M059J (cell line): ENCODE results near the gene KRR1. TPM values are rescaled to one million over a fixed set of nuclear protein-coding genes. Genes with fewer than 3 reads are reported as not detected.
"Not testable (repeated sequence)": the region's sequence is repeated elsewhere in the genome, so short reads cannot be mapped to it uniquely, and the experiment has no call there.

Experiments
- DNase-seq: peaks from one replicate; pipeline ENCODE4 v3.0.0-alpha.2; 2012; ENCODE audit warnings: low read depth
- total RNA-seq: library from RNA; depleted of rRNA; stranded (reverse); fragments of >200 nt; shearing (Covaris generic); gene quantifications from 2 replicates; pipeline ENCODE4 v1.2.3, GENCODE V29; 2014

KRR1 gene
- total RNA-seq, 1 experiment from 2014 or later = 47.1 TPM

DNA sequence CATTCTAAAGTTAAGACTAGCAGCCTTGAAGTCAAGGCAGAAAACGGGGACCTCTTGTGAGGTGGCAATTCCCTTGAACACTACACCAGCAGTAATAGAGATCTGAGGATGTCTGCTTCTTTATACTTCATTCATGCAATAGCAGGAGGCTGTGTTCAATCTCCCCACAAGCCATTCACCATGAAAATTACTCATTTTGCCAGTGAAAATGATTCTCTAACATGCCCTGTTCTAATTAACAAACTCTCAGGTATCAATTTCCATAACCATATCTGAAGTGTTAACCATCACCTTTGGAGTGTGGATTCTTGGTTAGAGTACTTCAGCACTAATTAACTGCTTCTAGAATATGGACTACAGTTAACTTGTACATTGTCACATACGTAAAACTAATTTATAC is 34.3 kb downstream of the KRR1 start:
- DNase-seq = no peak

DNA sequence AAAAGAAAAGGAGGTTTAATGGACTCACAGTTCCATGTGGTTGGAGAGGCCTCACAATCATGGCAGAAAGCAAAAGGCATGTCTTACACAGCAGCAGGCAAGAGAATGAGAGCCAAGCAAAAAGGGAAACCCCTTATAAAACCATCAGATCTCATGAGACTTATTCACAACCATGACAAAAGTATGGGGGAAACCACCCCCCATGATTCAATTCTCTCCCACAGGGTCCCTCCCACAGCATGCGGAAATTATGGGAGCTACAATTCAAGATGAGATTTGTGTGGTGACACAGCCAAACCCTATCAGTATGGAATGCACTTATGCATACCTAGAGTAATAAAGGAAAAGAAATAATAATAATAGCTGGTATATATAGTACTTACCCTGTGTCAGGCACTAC is 35.3 kb downstream of the KRR1 start:
- no peak for DNase-seq

DNA sequence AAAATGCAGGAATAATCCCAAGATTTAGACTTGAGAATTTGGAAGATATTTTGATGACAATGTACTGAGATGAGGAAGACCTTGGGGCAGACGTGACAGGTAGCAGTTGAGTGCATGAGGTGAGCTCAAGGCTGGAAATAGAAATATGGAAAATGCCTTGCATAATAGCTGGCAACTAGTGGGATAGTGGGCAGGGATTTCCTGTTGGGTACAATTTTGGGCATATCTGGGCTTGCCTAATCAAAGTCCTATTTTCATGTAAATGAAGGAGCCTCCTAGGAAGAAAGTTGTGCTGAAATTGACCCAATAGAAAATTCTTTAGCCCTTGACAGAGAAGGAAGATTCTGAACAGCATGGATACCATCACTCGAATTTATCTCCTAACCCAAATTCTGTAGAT is 37.3 kb downstream of the KRR1 start:
- DNase-seq = no peak

DNA sequence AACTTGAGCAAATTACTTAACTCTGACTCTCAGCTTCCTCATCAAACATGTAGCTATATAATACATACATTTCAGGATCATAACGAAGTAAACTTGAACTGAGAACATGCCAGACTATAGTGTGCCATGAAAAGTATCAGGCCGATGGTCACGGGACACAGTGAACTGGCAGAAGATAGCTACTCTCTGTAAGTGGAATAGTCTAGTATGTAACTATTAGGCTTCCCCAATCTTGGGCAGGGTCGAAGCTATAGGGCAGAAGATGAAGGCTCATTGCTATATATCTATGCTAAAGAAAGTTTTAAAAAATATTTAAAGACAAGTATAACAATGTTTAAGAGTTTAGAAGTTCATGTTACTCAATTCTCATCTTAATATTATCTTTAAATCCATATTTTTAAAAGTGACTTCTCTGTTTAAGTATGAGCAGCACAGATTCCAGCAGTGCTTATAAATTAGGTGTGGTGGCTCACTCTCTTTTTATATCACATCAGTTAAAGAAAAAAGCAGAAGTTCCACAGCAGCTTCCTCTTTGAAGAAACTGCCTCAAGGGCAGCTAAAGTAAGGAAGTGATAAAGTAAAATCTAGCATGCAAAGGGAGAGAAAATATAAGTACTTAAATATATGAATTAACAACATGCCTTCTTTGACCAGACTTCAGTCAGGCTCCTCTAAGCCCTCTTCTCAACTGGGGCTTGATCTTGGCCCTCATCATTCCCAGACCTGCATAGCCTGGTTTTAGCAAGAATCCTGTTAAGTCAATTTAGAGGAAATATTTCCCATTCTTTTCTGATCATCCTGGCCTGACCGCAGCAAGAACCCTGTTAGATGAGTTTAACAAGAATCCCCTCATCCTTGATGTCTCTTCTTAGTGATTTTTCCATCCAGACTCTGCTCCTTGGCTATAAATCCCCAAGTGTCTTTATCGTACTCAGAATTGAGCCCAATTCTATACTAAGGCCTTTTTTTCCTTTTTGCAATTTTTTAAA is 39.2 kb downstream of the KRR1 start:
- no peak for DNase-seq

DNA sequence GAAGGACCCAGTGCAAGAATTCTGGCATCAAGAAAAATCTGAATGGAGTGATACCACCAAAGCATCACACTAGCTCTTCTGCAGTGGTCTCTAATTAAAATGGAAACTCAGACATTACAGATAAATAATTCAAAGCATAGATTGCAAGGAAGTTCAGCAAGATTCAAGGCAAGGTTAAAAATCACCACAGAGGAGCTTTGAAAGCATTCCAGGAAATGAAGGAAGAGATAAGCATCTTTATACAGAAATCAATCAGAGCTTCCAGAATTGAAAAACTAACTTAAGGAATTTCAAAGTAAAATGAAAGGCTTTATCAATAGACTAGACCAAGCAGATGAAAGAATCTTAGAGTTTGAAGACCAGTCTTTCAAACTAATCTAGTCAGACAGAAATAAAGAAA is 51.2 kb downstream of the KRR1 start:
- peak; percentile 57 for DNase-seq

DNA sequence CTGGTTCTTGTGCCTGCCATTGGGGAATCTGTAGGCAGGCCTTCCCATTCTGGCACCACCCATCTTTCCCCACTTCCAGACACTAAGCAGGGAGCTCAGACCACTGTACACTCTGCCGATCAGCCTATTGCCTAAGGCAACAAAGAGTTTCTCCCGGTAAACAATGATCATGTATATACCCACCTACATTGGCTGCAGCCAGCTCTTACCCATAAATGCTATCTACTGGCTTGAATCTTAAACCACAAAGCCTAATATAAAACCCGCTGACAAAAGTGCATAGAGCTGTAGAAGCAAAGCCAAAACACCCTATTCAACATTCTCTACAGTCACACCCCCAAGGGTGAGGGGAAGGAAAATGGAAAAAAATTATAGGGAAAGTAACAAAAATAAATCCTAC is 51.7 kb downstream of the KRR1 start:
- peak; percentile 70 for DNase-seq

DNA sequence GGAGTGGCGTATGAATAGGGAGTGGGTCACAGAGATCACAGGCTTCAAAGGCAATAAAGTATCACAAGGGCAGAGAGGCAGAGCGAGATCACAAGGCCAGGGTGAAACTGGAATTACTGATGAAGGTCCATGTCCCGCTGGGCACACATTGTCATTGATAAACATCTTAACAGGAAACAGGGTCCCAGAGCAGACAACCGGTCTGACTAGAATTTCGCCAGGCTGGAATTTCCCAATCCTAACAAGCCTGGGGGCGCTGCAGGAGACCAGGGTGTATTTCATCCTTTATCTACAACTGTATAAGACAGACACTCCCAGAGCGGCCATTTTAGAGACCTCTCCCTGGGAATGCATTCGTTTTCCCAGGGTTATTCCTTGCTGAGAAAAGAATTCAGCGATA is 53.5 kb downstream of the KRR1 start:
- DNase-seq = not testable (repeated sequence)

DNA sequence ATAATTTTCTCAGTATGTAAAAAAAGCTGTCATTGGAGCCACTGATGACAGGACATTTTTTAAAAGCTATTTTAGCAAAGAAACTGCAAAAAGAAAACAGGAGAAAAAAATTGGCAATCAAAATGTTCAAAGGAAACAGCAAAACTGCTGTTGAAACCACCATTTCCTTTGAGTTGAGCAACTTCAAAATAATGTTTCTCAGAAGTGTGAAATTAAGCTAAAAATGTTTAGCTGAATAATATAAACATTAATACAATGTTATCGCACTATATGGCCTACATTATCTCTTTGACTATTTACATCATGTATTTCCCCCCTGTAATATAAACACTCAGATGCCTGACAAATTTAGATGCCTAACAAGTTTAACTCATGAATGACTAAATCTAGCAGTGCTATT is 54.2 kb downstream of the KRR1 start:
- DNase-seq = no peak

DNA sequence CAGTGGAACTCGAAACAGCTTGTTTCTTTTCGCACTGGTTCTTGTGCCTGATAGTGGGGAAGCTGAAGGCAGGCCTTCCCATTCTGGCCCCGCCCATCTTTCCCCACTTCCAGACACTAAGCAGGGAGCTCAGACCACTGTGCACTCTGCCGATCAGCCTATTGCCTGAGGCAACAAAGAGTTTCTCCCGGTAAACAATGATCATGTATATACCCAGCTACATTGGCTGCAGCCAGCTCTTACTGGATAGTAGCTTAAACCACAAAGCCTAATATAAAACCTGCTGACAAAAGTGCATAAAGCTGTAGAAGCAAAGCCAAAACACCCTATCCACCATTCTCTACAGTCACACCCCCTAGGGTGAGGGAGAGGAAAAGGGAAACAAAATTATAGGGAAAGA is 55.6 kb downstream of the KRR1 start:
- peak; percentile 81 for DNase-seq

DNA sequence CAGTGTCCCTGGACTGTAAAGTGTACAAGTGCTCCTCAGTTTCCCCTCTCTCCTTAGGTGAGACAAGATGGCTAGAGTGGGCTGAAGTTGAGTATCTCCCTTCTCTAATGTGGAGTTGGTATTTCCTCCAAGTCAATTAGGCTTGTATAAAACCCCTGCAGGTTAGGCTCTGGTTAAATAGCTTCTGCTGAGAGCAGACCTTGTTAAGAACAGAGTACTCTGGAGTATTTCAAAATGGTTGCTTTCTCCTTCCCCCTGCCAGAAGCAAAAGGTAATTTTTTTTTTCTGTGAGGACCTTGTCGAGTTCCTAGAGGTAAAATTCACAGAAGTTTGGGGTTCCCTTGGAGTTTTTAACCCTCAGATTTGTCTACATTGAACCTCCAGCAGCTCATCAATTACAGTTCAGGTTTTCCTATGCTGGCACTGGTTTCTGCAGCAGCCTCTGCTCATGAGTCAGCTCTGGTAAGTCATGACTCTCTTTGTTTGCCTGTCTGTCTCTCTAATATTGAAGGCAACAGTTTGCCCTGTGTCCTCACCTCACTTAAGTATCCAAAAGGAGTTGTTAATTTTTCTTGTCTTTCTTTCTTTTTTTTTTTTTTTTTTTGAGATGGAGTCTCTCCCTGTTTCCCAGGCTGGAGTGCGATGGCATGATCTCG is 58.6 kb downstream of the KRR1 start:
- DNase-seq = peak; percentile 56

DNA sequence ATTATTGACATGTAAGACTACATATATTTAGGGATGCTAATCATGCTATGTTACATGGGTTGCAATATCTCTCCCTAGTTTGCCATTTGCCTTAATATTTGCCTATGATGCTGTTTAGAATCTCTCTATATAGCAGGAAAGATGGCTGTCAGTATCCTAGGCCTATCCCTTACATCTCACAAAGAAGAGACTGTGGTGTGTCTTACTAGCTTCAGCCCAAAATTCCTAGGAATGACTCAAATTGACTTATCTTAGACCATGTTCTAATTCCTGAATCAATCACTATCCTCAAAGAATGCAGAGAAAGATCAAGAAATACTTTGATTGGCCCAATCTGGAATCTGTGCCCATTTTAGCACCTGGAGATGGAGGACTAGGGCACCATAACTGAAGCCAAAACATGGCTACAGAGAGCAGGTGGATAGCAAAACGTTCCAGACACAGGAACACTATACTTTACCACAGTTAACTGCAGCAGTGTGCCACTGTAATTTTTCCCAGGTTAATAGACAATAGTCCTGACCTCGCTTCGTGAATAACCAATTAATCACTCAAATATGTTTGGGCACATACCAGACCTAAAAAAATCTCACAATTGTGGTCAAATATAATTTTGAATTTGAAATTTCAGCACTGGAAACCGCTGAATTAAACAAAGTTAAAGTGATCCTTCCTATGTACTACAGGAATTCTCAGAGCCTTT is 63.6 kb downstream of the KRR1 start:
- no peak for DNase-seq

DNA sequence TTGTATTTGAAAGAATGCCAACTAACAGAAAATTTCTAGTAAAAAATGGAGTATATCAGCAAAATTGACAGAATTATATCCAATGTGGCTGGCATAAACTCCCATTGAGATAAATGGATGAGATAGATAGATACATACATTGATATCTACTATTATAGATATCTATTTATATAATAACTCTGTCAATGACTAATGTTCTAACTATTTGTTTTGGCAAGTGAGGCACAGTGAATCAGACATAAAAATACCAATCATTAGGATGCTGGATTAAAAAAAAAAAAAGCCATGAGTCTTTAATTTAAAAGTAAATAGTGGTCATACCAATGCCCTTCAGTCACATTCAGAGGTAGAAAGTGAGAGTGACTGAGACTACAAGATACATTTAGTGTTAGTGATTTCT is 64.6 kb downstream of the KRR1 start:
- peak; percentile 74 for DNase-seq

DNA sequence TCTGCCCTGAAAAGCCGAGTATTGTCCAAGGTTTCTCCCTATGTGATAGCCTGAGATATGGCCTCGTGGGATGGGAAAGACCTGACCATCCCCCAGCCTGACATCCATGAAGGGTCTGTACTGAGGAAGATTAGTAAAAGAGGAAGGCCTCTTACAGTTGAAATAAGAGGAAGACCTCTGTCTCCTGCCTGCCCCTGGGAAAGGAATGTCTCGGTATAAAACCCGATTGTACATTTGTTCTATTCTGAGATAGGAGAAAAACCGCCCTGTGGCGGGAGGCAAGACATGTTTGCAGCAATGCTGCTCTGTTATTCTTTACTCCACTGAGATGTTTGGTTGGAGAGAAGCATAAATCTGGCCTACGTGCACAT is 66.3 kb downstream of the KRR1 start:
- not testable (repeated sequence) for DNase-seq

DNA sequence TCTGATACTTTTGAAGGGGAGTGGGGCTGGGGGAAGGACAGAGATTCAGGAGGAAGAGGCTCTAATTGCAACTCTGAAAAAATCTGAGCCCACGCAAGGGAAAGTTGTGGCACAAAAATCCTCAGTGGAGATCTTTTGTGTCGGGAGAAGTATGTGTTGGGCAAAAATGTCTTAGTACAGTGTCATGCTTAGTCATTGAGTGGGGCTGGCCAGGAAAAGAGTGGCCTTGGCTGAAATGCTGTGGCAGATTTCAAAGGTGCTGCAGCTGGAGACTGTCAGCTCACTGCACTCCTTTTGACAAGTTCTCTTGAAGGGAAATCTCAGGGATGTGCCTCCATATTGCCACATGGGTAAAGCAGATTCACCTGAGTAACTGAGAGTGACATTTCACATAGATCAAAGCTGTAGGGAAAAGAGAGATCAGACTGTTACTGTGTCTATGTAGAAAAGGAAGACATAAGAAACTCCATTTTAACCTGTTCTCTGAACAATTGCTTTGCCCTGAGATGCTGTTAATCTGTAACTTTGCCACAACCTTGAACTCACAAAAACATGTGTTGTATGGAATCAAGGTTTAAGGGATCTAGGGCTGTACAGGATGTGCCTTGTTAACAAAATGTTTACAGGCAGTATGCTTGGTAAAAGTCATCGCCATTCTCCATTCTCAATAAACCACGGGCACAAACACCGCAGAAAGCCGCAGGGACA is 66.8 kb downstream of the KRR1 start:
- peak; percentile 66 for DNase-seq

DNA sequence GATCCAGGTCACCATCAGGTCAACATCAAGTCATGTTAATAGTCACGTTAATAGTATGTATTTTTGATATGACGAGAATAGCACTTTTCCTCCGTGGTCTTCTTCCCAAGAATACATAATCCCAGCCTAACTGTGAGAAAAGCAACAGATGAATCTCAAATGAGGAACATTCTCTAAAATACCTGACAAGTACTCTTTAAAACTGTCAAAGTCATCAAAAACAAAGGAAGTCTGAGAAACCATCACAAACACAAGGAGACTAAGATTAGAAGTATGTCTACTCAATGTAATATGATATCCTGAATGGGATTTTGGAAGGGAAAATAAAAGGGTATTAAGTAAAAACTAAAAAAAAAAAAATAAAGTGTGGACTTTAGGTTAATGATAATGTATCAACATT is 67.7 kb downstream of the KRR1 start:
- DNase-seq = peak; percentile 15

DNA sequence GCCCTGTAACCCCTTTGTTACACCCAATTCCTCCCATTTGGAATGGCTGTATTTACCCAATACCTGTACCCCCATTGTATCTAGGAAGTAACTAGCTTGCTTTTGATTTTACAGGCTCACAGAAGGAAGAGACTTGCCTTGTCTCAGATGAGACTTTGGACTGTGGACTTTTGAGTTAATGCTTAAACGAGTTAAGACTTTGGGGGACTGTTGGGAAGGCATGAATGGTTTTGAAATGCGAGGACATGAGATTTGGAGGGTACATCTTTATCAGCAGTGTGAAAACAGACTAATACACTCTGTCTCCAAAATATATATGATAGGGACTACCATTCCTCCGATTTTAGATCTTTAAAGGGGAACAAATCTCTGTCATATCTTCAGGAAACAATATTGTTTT is 69.0 kb downstream of the KRR1 start:
- DNase-seq = not testable (repeated sequence)

DNA sequence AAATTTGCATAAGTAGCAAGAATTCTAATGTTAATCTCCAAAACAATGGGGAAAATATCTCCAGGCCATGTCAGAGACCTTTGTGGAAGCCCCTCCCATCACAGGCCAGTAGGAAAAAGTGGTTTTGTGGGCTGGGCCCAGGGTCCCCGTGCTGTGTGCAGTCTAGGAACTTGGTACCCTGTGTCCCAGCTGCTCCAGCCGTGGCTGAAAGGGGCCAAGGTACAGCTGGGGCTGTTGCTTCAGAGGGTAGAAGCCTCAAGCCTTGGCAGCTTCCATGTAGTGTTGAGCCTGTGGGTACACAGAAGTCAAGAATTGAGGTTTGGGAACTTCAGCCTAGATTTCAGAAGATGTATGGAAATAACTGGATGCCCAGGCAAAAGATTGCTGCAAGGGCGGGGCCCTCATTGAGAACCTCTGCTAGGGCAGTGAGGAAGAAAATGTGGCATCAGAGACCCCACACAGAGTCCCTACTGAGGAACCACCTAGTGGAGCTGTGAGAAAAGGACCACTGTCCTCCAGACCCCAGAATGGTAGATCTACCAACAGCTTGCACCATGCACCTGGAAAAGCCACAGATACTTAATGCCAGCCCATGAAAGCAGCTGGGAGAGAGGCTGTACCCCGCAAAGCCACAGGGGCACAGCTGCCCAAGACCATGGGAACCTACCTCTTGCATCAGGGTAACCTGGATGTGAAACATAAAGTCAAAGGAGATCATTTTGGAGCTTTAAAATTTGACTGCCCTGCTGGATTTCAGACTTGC is 69.5 kb downstream of the KRR1 start:
- DNase-seq = not testable (repeated sequence)
